Endothelial cell of umbilical vein (primary cell): ENCODE data around the gene PIMREG. TPM values are rescaled to one million over a fixed set of nuclear protein-coding genes. Genes with fewer than 3 reads are reported as not detected.

Source experiments
- BruUV-seq: library from RNA; stranded (reverse); fragments of 400-500 nt; replicated peaks from 2 replicates; lab custom pipeline; 2021; lab: Mats Ljungman, UMichigan
- CTCF ChIA-PET: fragments of 300-600, 350-600 bp; sonication (Branson Sonifier 250); formaldehyde crosslinking; loops from one replicate; lab custom pipeline; 2021; ENCODE audit warnings: antibody characterized with exemption, inconsistent platforms; lab: Charles Lee
- POLR2A ChIA-PET: fragments of 300-600, 350-600 bp; sonication (Branson Sonifier 250); formaldehyde crosslinking; loops from one replicate; lab custom pipeline; 2021; ENCODE audit warnings: antibody characterized with exemption, inconsistent platforms; lab: Charles Lee
- DNase-seq: peaks from one replicate; pipeline ENCODE4 v3.0.0-alpha.2; 2011; ENCODE audit warnings: low read depth, low spot score
- FAIRE-seq: peaks from 2 replicates; lab custom pipeline; 2011; peaks lifted over from hg19 to GRCh38; lab: Jason Lieb, UNC
- H2AFZ ChIP-seq: 2 replicates; pipeline ENCODE4 v1.6.0; 2012; ENCODE audit warnings: low read depth, low read length, control low read depth, inconsistent platforms
- H3K27ac ChIP-seq: 2 replicates; pipeline ENCODE4 v1.5.1; 2011; ENCODE audit warnings: low read depth, mild to moderate bottlenecking, control low read depth, low read length, moderate library complexity; ENCODE audit not compliant: insufficient read depth
- H3K27me3 ChIP-seq, 2 experiments: 2 replicates each; pipeline versions ENCODE4 v1.6.0 to v1.6.1; 2011; ENCODE audit warnings: low read length in 2 of 2, mixed read lengths in 1 of 2; ENCODE audit not compliant: control insufficient read depth in 2 of 2, insufficient read depth in 2 of 2
- H3K36me3 ChIP-seq, 2 experiments: 2 replicates in 1 of 2; 3 replicates in 1 of 2; pipeline ENCODE4 v1.5.1; 2011; ENCODE audit warnings: low read length in 2 of 2, mild to moderate bottlenecking in 1 of 2, moderate library complexity in 1 of 2; ENCODE audit not compliant: control insufficient read depth in 2 of 2, insufficient read depth in 2 of 2; ENCODE audit errors: extremely low read depth in 1 of 2
- H3K4me1 ChIP-seq: 3 replicates; pipeline ENCODE4 v1.5.1; 2011; ENCODE audit warnings: mild to moderate bottlenecking, low read length; ENCODE audit not compliant: control insufficient read depth, insufficient read depth; ENCODE audit errors: extremely low read depth
- H3K4me2 ChIP-seq: 2 replicates; pipeline ENCODE4 v1.6.1; 2011; ENCODE audit warnings: low read length, control low read depth, mixed read lengths; ENCODE audit not compliant: insufficient read depth
- H3K4me3 ChIP-seq, 3 experiments: fragments of 200-600 bp in 1 of 3; sonication (generic), shearing (Covaris generic) in 1 of 3; replicated peaks in 1 of 3; 2 replicates each; pipeline ENCODE4 v1.5.1; 2011 to 2016; ENCODE audit warnings: control low read depth in 3 of 3, low read length in 3 of 3, mild to moderate bottlenecking in 2 of 3, inconsistent platforms in 1 of 3, low read depth in 1 of 3, moderate library complexity in 1 of 3; ENCODE audit not compliant: insufficient read depth in 1 of 3
- H3K79me2 ChIP-seq: 2 replicates; pipeline ENCODE4 v1.6.0; 2012; ENCODE audit warnings: low read length, inconsistent platforms; ENCODE audit not compliant: control insufficient read depth, insufficient read depth
- H3K9ac ChIP-seq: replicated peaks from 2 replicates; pipeline ENCODE3; 2011; ENCODE audit warnings: low read length, control low read depth; ENCODE audit not compliant: insufficient read depth; ENCODE audit errors: extremely low read depth
- H3K9me1 ChIP-seq: replicated peaks from 3 replicates; pipeline ENCODE4 v1.6.0; 2011; ENCODE audit warnings: mild to moderate bottlenecking, low read length; ENCODE audit not compliant: control insufficient read depth, insufficient read depth; ENCODE audit errors: extremely low read depth
- H3K9me3 ChIP-seq: replicated peaks from 2 replicates; pipeline ENCODE4 v1.5.1; 2012; ENCODE audit warnings: low read length, inconsistent platforms; ENCODE audit not compliant: control insufficient read depth, insufficient read depth
- H4K20me1 ChIP-seq: replicated peaks from 2 replicates; pipeline ENCODE3; 2011; ENCODE audit warnings: mild to moderate bottlenecking, low read length; ENCODE audit not compliant: control insufficient read depth, insufficient read depth; ENCODE audit errors: extremely low read depth
- EZH2 ChIP-seq: IDR thresholded peaks from 2 replicates; pipeline ENCODE4 v1.6.1; 2012; ENCODE audit warnings: borderline replicate concordance, low read depth, mild to moderate bottlenecking, moderate library complexity, low read length, inconsistent platforms; ENCODE audit not compliant: severe bottlenecking
- FOS ChIP-seq: IDR thresholded peaks from 2 replicates; pipeline ENCODE4 v1.6.1; 2011; ENCODE audit warnings: mild to moderate bottlenecking, low read length, moderate library complexity, borderline replicate concordance; ENCODE audit not compliant: insufficient read depth
- GATA2 ChIP-seq: IDR thresholded peaks from 2 replicates; pipeline ENCODE4 v1.7.0; 2011; ENCODE audit warnings: low read depth, mild to moderate bottlenecking, moderate library complexity, mixed read lengths, low read length; ENCODE audit not compliant: insufficient read length, insufficient read depth
- JUN ChIP-seq: IDR thresholded peaks from 2 replicates; pipeline ENCODE4 v1.6.1; 2011; ENCODE audit warnings: borderline replicate concordance, low read depth; ENCODE audit not compliant: insufficient read length, insufficient read depth
- MYC ChIP-seq: IDR thresholded peaks from one replicate; pipeline ENCODE4 v1.6.1; 2011; ENCODE audit warnings: mild to moderate bottlenecking, low read depth, low read length
- POLR2A ChIP-seq: IDR thresholded peaks from 2 replicates; pipeline ENCODE4 v1.6.1; 2012; ENCODE audit warnings: low read depth, mild to moderate bottlenecking, control low read depth, low read length
- POLR2AphosphoS5 ChIP-seq: IDR thresholded peaks from 2 replicates; pipeline ENCODE4 v1.6.1; 2012; ENCODE audit warnings: low read depth, mild to moderate bottlenecking, control low read depth, low read length, moderate library complexity; ENCODE audit not compliant: insufficient read depth
- dilution Hi-C: fragments of 300-500 bp; cut with MboI; formaldehyde crosslinking; loops from one replicate; pipeline ENCODE4 v1.15.0; 2019; ENCODE audit warnings: low sequenced_read_pairs; ENCODE audit not compliant: extremely low pct_ligation_motif_present
- intact Hi-C: fragments of 100-400 bp; cut with micrococcal nuclease; formaldehyde crosslinking; loops from one replicate; pipeline ENCODE4 v1.10.0; 2022
- polyA plus RNA-seq, 4 experiments: library from polyadenylated mRNA; depleted of rRNA in 3 of 4; stranded (reverse) in 3 of 4; unstranded in 1 of 4; fragments of >200 nt; gene quantifications; 2 replicates each; pipeline versions ENCODE4 v1.2.1 to v1.2.3, GENCODE V29; 2011 to 2012; ENCODE audit warnings: missing spikeins in 1 of 4
- total RNA-seq: library from RNA; stranded (reverse); gene quantifications from 2 replicates; pipeline ENCODE4 v1.2.3, GENCODE V29; 2021
- TF ChIP-seq, protein P1 (sequence below), 2 donors: IDR thresholded peaks; 1 replicate in 1 of 2; 2 replicates in 1 of 2; pipeline ENCODE4 v1.5.1; 2011; ENCODE audit warnings: low read length in 2 of 2, mild to moderate bottlenecking in 2 of 2, moderate library complexity in 2 of 2, control low read depth in 1 of 2, inconsistent platforms in 1 of 2, low read depth in 1 of 2; ENCODE audit not compliant: insufficient read depth in 1 of 2; ENCODE audit errors: extremely low read depth in 1 of 2
- TF ChIP-seq, protein P2 (sequence below): IDR thresholded peaks from 2 replicates; pipeline ENCODE4 v1.6.1; 2011; ENCODE audit not compliant: insufficient read depth, insufficient read length

PIMREG gene
- total and polyA plus RNA-seq, 2 donors (not counting 3 experiments of a cell fraction or from before 2014, with no cell fraction given), result 26.3 to 37.7 TPM

DNA sequence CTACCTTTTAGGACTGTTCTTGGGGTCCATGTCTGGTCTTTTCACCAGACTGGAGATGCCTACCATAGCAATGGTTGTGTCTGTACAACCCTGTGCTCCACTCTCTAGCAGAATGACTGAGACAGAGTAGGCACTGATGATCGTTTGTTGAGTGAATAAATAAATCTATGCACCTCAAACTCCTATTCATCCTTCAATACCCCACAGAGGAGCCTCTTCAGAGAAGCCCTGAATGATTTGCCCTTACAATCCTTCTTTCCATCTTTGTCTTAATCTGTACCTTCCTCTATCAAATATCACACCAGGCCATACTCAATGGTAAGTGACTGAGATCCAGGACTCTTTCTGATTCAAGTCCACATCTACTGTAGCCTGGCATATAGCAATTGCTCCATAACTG, 23.3 kb downstream of the PIMREG start:
- H3K4me1 ChIP-seq, result peaks cover 6% of the 10 kb centered on the region
- POLR2A ChIA-PET, result no interaction called here
- H3K9ac ChIP-seq, result no peak overlapping the region
- BruUV-seq, result no TSS peak
- H3K36me3 ChIP-seq, result no peaks in the 10 kb centered on the region
- no peaks in the 10 kb centered on the region for H4K20me1 ChIP-seq
- H3K27me3 ChIP-seq, result no peaks in the 10 kb centered on the region
- H3K9me3 ChIP-seq, result no peaks in the 10 kb centered on the region
- CTCF ChIA-PET, result no interaction called here
- FAIRE-seq (no peak), DNase-seq (no peak)
- H3K79me2 ChIP-seq, result no peaks in the 10 kb centered on the region
- dilution Hi-C loops (no loop called here), intact Hi-C loops (no loop called here)
- H3K9me1 ChIP-seq, result no peaks in the 10 kb centered on the region
- TF ChIP-seq FOS, result no peak
- TF ChIP-seq, protein P1, sequence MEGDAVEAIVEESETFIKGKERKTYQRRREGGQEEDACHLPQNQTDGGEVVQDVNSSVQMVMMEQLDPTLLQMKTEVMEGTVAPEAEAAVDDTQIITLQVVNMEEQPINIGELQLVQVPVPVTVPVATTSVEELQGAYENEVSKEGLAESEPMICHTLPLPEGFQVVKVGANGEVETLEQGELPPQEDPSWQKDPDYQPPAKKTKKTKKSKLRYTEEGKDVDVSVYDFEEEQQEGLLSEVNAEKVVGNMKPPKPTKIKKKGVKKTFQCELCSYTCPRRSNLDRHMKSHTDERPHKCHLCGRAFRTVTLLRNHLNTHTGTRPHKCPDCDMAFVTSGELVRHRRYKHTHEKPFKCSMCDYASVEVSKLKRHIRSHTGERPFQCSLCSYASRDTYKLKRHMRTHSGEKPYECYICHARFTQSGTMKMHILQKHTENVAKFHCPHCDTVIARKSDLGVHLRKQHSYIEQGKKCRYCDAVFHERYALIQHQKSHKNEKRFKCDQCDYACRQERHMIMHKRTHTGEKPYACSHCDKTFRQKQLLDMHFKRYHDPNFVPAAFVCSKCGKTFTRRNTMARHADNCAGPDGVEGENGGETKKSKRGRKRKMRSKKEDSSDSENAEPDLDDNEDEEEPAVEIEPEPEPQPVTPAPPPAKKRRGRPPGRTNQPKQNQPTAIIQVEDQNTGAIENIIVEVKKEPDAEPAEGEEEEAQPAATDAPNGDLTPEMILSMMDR (IDR thresholded peaks at IDR 0.05; ENCODE audit: extremely low read depth in 1 of 2, insufficient read depth in 1 of 2, low read depth in 1 of 2, low read length in 2 of 2), result no peak
- TF ChIP-seq, protein P2, sequence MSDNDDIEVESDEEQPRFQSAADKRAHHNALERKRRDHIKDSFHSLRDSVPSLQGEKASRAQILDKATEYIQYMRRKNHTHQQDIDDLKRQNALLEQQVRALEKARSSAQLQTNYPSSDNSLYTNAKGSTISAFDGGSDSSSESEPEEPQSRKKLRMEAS, result no peak
- TF ChIP-seq POLR2A, result no peak
- TF ChIP-seq MYC, result no peak
- no peak for TF ChIP-seq GATA2
- TF ChIP-seq EZH2, result no peak
- TF ChIP-seq JUN, result no peak
- no peak for TF ChIP-seq POLR2AphosphoS5
- no peak overlapping the region for H3K4me3 ChIP-seq
- H3K27ac ChIP-seq, result no peak overlapping the region
- H3K4me2 ChIP-seq, result no peak overlapping the region
- no peak overlapping the region for H2AFZ ChIP-seq
